B cell (primary cell): ENCODE measurements around the gene GSTA5. TPM values are rescaled to one million over a fixed set of nuclear protein-coding genes. Genes with fewer than 3 reads are reported as not detected.

Experiments
- ATAC-seq: fragments of 200-7000 bp; cut with Tn5 transposase; one replicate; pipeline ENCODE4 v1.10.0; 2021; ENCODE audit warnings: low read depth, mild to moderate bottlenecking, moderate number of reproducible peaks, moderate library complexity
- CTCF ChIA-PET: fragments of 350-600 bp; sonication (Branson Sonifier 250); formaldehyde crosslinking; loops from one replicate; lab custom pipeline; 2021; ENCODE audit warnings: antibody characterized with exemption, inconsistent platforms; lab: Charles Lee
- POLR2A ChIA-PET: fragments of 350-600 bp; sonication (Branson Sonifier 250); formaldehyde crosslinking; loops from one replicate; lab custom pipeline; 2021; ENCODE audit warnings: antibody characterized with exemption; lab: Charles Lee
- DNase-seq: peaks from one replicate; pipeline ENCODE4 v3.0.0; 2013
- H2AFZ ChIP-seq: 2 replicates; pipeline ENCODE4 v1.6.1; 2012; ENCODE audit warnings: mild to moderate bottlenecking, low read depth, low read length; ENCODE audit not compliant: insufficient read depth, poor library complexity, severe bottlenecking
- H3K27ac ChIP-seq, 2 donors: 1 replicate in 1 of 2; 2 replicates in 1 of 2; pipeline ENCODE4 v1.5.1; 2012 to 2013; ENCODE audit warnings: low read length in 2 of 2, mild to moderate bottlenecking in 2 of 2, moderate library complexity in 1 of 2
- H3K27me3 ChIP-seq, 4 experiments: fragments of 200-600 bp in 1 of 4; sonication (generic) in 1 of 4; replicated peaks in 1 of 4; 1 replicate in 2 of 4; 2 replicates in 2 of 4; pipeline versions ENCODE4 v1.6.1 to v1.7.0; 2013 to 2016; ENCODE audit warnings: low read length in 3 of 4, mild to moderate bottlenecking in 2 of 4, mixed read lengths in 1 of 4, moderate library complexity in 1 of 4; ENCODE audit not compliant: insufficient read depth in 4 of 4, control insufficient read depth in 3 of 4; ENCODE audit errors: control extremely low read depth in 1 of 4
- H3K36me3 ChIP-seq, 2 experiments: replicated peaks in 1 of 2; 1 replicate in 1 of 2; 2 replicates in 1 of 2; pipeline versions ENCODE4 v1.6.1 to v1.7.1; 2013; ENCODE audit warnings: low read length in 1 of 2; ENCODE audit not compliant: insufficient read depth in 2 of 2, control insufficient read depth in 1 of 2; ENCODE audit errors: control extremely low read depth in 1 of 2, extremely low read depth in 1 of 2
- H3K4me1 ChIP-seq, 2 donors: fragments of 200-600 bp in 1 of 2; sonication (generic) in 1 of 2; 1 replicate in 1 of 2; 2 replicates in 1 of 2; pipeline versions ENCODE4 v1.5.1 to v1.6.1; 2013 to 2017; ENCODE audit warnings: low read length in 2 of 2; ENCODE audit not compliant: control insufficient read depth in 2 of 2, insufficient read depth in 2 of 2
- H3K4me2 ChIP-seq: replicated peaks from 2 replicates; pipeline ENCODE3; 2012; ENCODE audit warnings: mild to moderate bottlenecking, low read depth, low read length; ENCODE audit not compliant: poor library complexity, severe bottlenecking
- H3K4me3 ChIP-seq, 5 experiments: fragments of 200-600 bp in 1 of 5; sonication (generic) in 1 of 5; 1 replicate in 3 of 5; 2 replicates in 2 of 5; pipeline versions ENCODE4 v1.5.1 to v1.7.0; 2011 to 2016; ENCODE audit warnings: low read length in 4 of 5, mild to moderate bottlenecking in 4 of 5, low read depth in 2 of 5, control low read depth in 1 of 5, moderate library complexity in 1 of 5; ENCODE audit not compliant: insufficient read depth in 1 of 5; ENCODE audit errors: control extremely low read depth in 1 of 5, extremely low read depth in 1 of 5
- H3K79me2 ChIP-seq: fragments of 200-600 bp; sonication (generic); one replicate; pipeline ENCODE4 v1.6.0; 2016; ENCODE audit warnings: low read length; ENCODE audit not compliant: control insufficient read depth, insufficient read depth
- H3K9ac ChIP-seq: fragments of 200-600 bp; sonication (generic); 2 replicates; pipeline ENCODE4 v1.6.1; 2017; ENCODE audit warnings: mild to moderate bottlenecking, low read length, moderate library complexity
- H3K9me3 ChIP-seq, 3 donors: one replicate each; pipeline versions ENCODE4 v1.6.1 to v1.7.1; 2013; ENCODE audit warnings: low read length in 2 of 3; ENCODE audit not compliant: control insufficient read depth in 2 of 3, insufficient read depth in 1 of 3; ENCODE audit errors: control extremely low read depth in 1 of 3
- H4K20me1 ChIP-seq: 2 replicates; pipeline ENCODE4 v1.6.0; 2012; ENCODE audit warnings: mild to moderate bottlenecking, low read length; ENCODE audit not compliant: insufficient read depth, control insufficient read depth, poor library complexity, severe bottlenecking
- H3K27ac Mint-ChIP-seq: one replicate; pipeline ENCODE4 v1.8.0; 2021; ENCODE audit warnings: mixed read lengths
- H3K27me3 Mint-ChIP-seq: one replicate; pipeline ENCODE4 v1.8.0; 2021; ENCODE audit warnings: mixed read lengths
- H3K4me1 Mint-ChIP-seq: one replicate; pipeline ENCODE4 v1.8.0; 2021; ENCODE audit warnings: mixed read lengths
- H3K4me3 Mint-ChIP-seq: one replicate; pipeline ENCODE4 v1.8.0; 2021; ENCODE audit warnings: mixed read lengths
- H3K9me3 Mint-ChIP-seq: one replicate; pipeline ENCODE4 v1.8.0; 2022; ENCODE audit warnings: mixed read lengths; ENCODE audit not compliant: insufficient read depth
- CTCF ChIP-seq: fragments of 200-600 bp; IDR thresholded peaks from one replicate; pipeline ENCODE4 v1.8.0; 2022; ENCODE audit warnings: antibody characterized with exemption, mild to moderate bottlenecking
- EZH2 ChIP-seq: IDR thresholded peaks from 2 replicates; pipeline ENCODE4 v1.6.1; 2012; ENCODE audit warnings: borderline replicate concordance, low read depth, mild to moderate bottlenecking, moderate library complexity, low read length; ENCODE audit not compliant: insufficient read depth, poor library complexity, severe bottlenecking
- whole genome bisulfite sequencing: methylation state at CpG from one replicate; pipeline ENCODE4 v1.1.5; 2013; ENCODE audit warnings: missing lambda C conversion rate; ENCODE audit not compliant: insufficient coverage; 5-methylcytosine and 5-hydroxymethylcytosine counted together
- intact Hi-C: fragments of 100-400 bp; cut with micrococcal nuclease; formaldehyde crosslinking; loops from one replicate; pipeline ENCODE4 v1.10.0; 2022
- polyA minus RNA-seq: library from RNA; depleted of rRNA, polyadenylated mRNA; stranded (reverse); fragments of >200 nt; gene quantifications from 2 replicates; pipeline ENCODE4 v1.2.3, GENCODE V29; 2012
- polyA plus RNA-seq: library from polyadenylated mRNA; depleted of rRNA; stranded (reverse); fragments of >200 nt; gene quantifications from 2 replicates; pipeline ENCODE4 v1.2.3, GENCODE V29; 2012
- total RNA-seq, 2 donors: library from RNA; stranded (reverse); fragments of 120-200 nt in 1 of 2; gene quantifications; 1 replicate in 1 of 2; 2 replicates in 1 of 2; pipeline versions ENCODE4 v1.2.3 to v1.2.4, GENCODE V29; 2013 to 2022

The GSTA5 gene
- total RNA-seq = not detected in 2 replicates
- total RNA-seq (2013) = not detected
- not detected in 2 replicates for polyA plus RNA-seq
- polyA minus RNA-seq = not detected in 2 replicates

GRCh38 chr6:52840763-52841585 is at the start of gene GSTA5:
TSS of gene GSTA5 (minus strand) at chr6:52840813.
- peaks cover 39% of the 10 kb centered on the region for H3K27me3 Mint-ChIP-seq
- Histone ChIP-seq H3K4me3 (no peak within 1 kb of the TSS), H3K4me2 (no peak within 1 kb of the TSS), H4K20me1 (no peaks in the 10 kb centered on the region), H3K36me3 (no peaks in the 10 kb centered on the region), H3K9me3 (no peaks in the 10 kb centered on the region), H3K4me1 (no peaks in the 10 kb centered on the region), H3K27me3 (peaks cover 0 to 10% (median 1%) of the 10 kb centered on the region in 4 experiments), H3K79me2 (no peaks in the 10 kb centered on the region), H3K9ac (no peak within 1 kb of the TSS), H2AFZ (no peak within 1 kb of the TSS), H3K27ac (no peak within 1 kb of the TSS)
- no peak within 1 kb of the TSS for H3K4me3 Mint-ChIP-seq
- ChIA-PET POLR2A (no interaction called here), CTCF (interaction anchor here (0.6 to 0.7 kb wide), 2 partner anchors 873 to 887 kb away, joined by 3 to 5 read pairs; no protein-coding TSS in a partner anchor)
- no peak for TF ChIP-seq EZH2
- ATAC-seq (no peak), DNase-seq (no peak)
- 88% methylated on average over 4 of the region's 5 CpGs for WGBS
- intact Hi-C loops = no loop called here
- H3K27ac Mint-ChIP-seq = no peak within 1 kb of the TSS
- no peaks in the 10 kb centered on the region for H3K4me1 Mint-ChIP-seq
- no peaks in the 10 kb centered on the region for H3K9me3 Mint-ChIP-seq

- Mint-ChIP-seq H3K27me3 (peaks cover 15% of the 10 kb centered on the region), H3K4me3 (no peak overlapping the region), H3K27ac (no peak overlapping the region), H3K9me3 (no peaks in the 10 kb centered on the region), H3K4me1 (no peaks in the 10 kb centered on the region)
- intact Hi-C loops = no loop called here
- ChIA-PET POLR2A (no interaction called here), CTCF (interaction anchor here (0.6 kb wide), 1 partner anchor 105 kb away, joined by 3 read pairs; the partner anchor contains the start of gene GSTA4)
- no peaks in the 10 kb centered on the region for H3K4me1 ChIP-seq
- no peaks in the 10 kb centered on the region for H3K79me2 ChIP-seq
- H3K27me3 ChIP-seq = peaks cover 0 to 2% (median 1%) of the 10 kb centered on the region in 4 experiments
- H3K27ac ChIP-seq = no peak overlapping the region
- H3K4me3 ChIP-seq = no peak overlapping the region
- ATAC-seq (no peak), DNase-seq (no peak)
- no peaks in the 10 kb centered on the region for H4K20me1 ChIP-seq
- TF ChIP-seq CTCF (no peak), EZH2 (no peak)
- H3K9ac ChIP-seq = no peak overlapping the region
- no peak overlapping the region for H3K4me2 ChIP-seq
- no peak overlapping the region for H2AFZ ChIP-seq
- no peaks in the 10 kb centered on the region for H3K36me3 ChIP-seq
- WGBS = 60% methylated on average over 1 of the region's 3 CpGs
- no peaks in the 10 kb centered on the region for H3K9me3 ChIP-seq
Observed at GRCh38 chr6:52890018-52890417, 49.4 kb upstream of the GSTA5 start.
